Kidney epithelial cell (primary cell): ENCODE measurements around the gene RNF14. TPM values are rescaled to one million over a fixed set of nuclear protein-coding genes. Genes with fewer than 3 reads are reported as not detected.

Source experiments
- DNase-seq: peaks from one replicate; pipeline ENCODE4 v3.0.0-alpha.2; 2010; ENCODE audit warnings: low read depth
- H3K27me3 ChIP-seq: 2 replicates; pipeline ENCODE4 v1.6.0; 2011; ENCODE audit warnings: low read length; ENCODE audit not compliant: control insufficient read depth, insufficient read depth
- H3K36me3 ChIP-seq: 2 replicates; pipeline ENCODE4 v1.5.1; 2011; ENCODE audit warnings: low read length; ENCODE audit not compliant: control insufficient read depth, insufficient read depth
- H3K4me3 ChIP-seq: 2 replicates; pipeline ENCODE4 v1.5.1; 2011; ENCODE audit warnings: low read depth, mild to moderate bottlenecking, control low read depth, low read length
- CTCF ChIP-seq: IDR thresholded peaks from 2 replicates; pipeline ENCODE4 v1.5.1; 2011; ENCODE audit warnings: mild to moderate bottlenecking, moderate library complexity, low read length, control low read depth, inconsistent platforms; ENCODE audit not compliant: insufficient read depth, poor library complexity, severe bottlenecking
- total RNA-seq: library from RNA; depleted of rRNA; stranded (reverse); fragments of >200 nt; gene quantifications from 2 replicates; pipeline ENCODE4 v1.2.3, GENCODE V29; 2015

RNF14 gene
- total RNA-seq, 1 donor from 2014 or later, result 95.9 TPM

GRCh38 chr5:142014911-142015584 lies 46.1 kb downstream of the RNF14 start:
- peak; percentile 71 for DNase-seq
- H3K27me3 ChIP-seq, result no peaks in the 10 kb centered on the region
- no peak overlapping the region for H3K4me3 ChIP-seq
- peak; percentile 50 for TF ChIP-seq CTCF
- H3K36me3 ChIP-seq, result no peaks in the 10 kb centered on the region

GRCh38 chr5:142015781-142016533 lies 47.1 kb downstream of the RNF14 start:
- peak; percentile 66 for DNase-seq
- Histone ChIP-seq H3K4me3 (no peak overlapping the region), H3K27me3 (no peaks in the 10 kb centered on the region), H3K36me3 (no peaks in the 10 kb centered on the region)
- TF ChIP-seq CTCF, result no peak

DNA sequence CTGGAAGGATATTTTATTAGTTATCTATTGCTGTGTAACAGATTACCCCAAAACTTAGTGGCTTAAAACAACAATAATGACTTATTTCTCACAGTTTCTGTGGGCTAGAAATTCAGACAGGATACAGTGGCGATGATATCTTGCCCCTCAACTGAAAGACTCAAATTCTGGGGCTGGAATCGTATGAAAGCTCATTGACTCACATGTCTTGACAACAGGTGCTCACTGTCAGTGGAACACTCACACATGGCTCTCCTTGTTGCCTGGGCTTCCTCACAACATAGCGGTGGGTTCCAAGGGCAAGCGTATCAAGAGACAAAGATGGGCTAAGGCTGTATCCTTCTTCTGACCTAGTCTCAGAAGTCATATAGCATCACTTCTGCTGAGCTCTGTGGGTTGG lies 47.7 kb downstream of the RNF14 start:
- no peaks in the 10 kb centered on the region for H3K36me3 ChIP-seq
- TF ChIP-seq CTCF, result no peak
- DNase-seq, result no peak
- H3K4me3 ChIP-seq, result no peak overlapping the region
- no peaks in the 10 kb centered on the region for H3K27me3 ChIP-seq

GRCh38 chr5:142017832-142018427 lies 49.0 kb downstream of the RNF14 start:
- no peak for DNase-seq
- H3K27me3 ChIP-seq, result no peaks in the 10 kb centered on the region
- H3K36me3 ChIP-seq, result no peaks in the 10 kb centered on the region
- no peak overlapping the region for H3K4me3 ChIP-seq
- no peak for TF ChIP-seq CTCF

DNA sequence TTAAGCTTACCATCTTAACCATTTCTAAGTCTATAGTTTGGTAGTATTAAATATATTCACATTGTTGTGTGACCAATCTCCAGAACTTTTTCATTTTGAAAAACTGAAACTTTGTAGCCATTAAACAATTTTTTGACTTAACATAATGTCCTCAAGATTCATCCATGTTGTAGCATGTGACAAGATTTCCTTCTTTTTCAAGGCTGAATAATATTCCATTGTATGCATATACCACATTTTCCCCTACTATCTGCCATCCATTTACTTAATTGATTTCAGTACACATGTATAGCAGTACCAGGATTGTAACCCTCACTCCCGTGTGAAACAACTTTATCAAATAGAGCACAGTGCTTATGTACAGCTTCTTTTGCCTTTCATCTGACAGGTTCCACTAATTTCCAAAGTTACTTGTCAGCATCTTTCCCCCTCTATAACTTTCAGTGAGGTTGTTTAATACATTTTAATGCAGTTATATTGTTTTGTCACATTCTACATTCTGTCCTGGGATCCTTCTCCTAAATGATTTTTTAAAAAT lies 51.3 kb downstream of the RNF14 start:
- no peaks in the 10 kb centered on the region for H3K27me3 ChIP-seq
- H3K4me3 ChIP-seq, result no peak overlapping the region
- DNase-seq, result no peak
- H3K36me3 ChIP-seq, result no peaks in the 10 kb centered on the region
- no peak for TF ChIP-seq CTCF
